Adrenal gland (tissue), 12 donors: ENCODE measurements around the gene MED1. TPM values are rescaled to one million over a fixed set of nuclear protein-coding genes. Genes with fewer than 3 reads are reported as not detected.
"Not testable (repeated sequence)": the region's sequence is repeated elsewhere in the genome, so short reads cannot be mapped to it uniquely, and the experiment has no call there.

Experiments
- DNase-seq, 7 donors: peaks; one replicate each; pipeline ENCODE4 v3.0.0-alpha.2; 2019 to 2020
- H3K27ac ChIP-seq, 5 donors: fragments of 200-600 bp; sonication (generic) in 4 of 5; 1 replicate in 3 of 5; 2 replicates in 2 of 5; pipeline versions ENCODE4 v1.5.1 to v1.8.0; 2016 to 2020; ENCODE audit warnings: mild to moderate bottlenecking in 1 of 5
- H3K27me3 ChIP-seq: fragments of 200-600 bp; 2 replicates; pipeline ENCODE4 v1.8.0; 2021
- H3K36me3 ChIP-seq, 2 donors: fragments of 200-600 bp; replicated peaks in 1 of 2; 1 replicate in 1 of 2; 2 replicates in 1 of 2; pipeline versions ENCODE4 v1.5.1 to v1.8.0; 2018 to 2022
- H3K4me1 ChIP-seq, 2 donors: fragments of 200-600 bp; replicated peaks in 1 of 2; 1 replicate in 1 of 2; 2 replicates in 1 of 2; pipeline versions ENCODE4 v1.5.1 to v1.8.0; 2018 to 2021
- H3K4me3 ChIP-seq, 4 donors: fragments of 200-600 bp; sonication (generic) in 3 of 4; one replicate each; pipeline ENCODE4 v1.5.1; 2016 to 2018
- H3K9me3 ChIP-seq, 3 donors: fragments of 200-600 bp; sonication (generic) in 1 of 3; replicated peaks in 1 of 3; 1 replicate in 2 of 3; 2 replicates in 1 of 3; pipeline versions ENCODE4 v1.5.1 to v1.8.0; 2016 to 2021
- CTCF ChIP-seq, 6 experiments: fragments of 450-650 bp in 4 of 6; fragments of 200-600 bp in 2 of 6; sonication (generic) in 1 of 6; IDR thresholded peaks; 1 replicate in 5 of 6; 2 replicates in 1 of 6; pipeline versions ENCODE4 v1.5.1 to v1.8.0; 2016 to 2021; ENCODE audit warnings: antibody characterized with exemption in 6 of 6, mild to moderate bottlenecking in 2 of 6, moderate library complexity in 1 of 6
- POLR2A ChIP-seq, 2 donors: fragments of 450-650 bp; IDR thresholded peaks; one replicate each; pipeline ENCODE4 v1.6.1; 2017; ENCODE audit warnings: antibody characterized with exemption in 2 of 2, mild to moderate bottlenecking in 2 of 2, moderate library complexity in 1 of 2
- WGBS, 4 donors: extraction: QIAGEN DNeasy Blood & Tissue Kit in 2 of 4; methylation state at CpG; one replicate each; pipeline versions ENCODE4 v1.1.5 to v1.1.7; 2013 to 2017; 5-methylcytosine and 5-hydroxymethylcytosine counted together
- intact Hi-C, 2 donors: fragments of 100-400 bp; cut with DNase I; formaldehyde crosslinking; loops; one replicate each; pipeline versions ENCODE4 v1.14.1 to v1.15.0; 2022 to 2023
- polyA plus RNA-seq, 3 donors: library from polyadenylated mRNA; stranded (reverse); fragments of 200-250 nt in 2 of 3; fragments of 350-450 nt in 1 of 3; fragmentation: Illumina TruSeq in 1 of 3; extraction: RNeasy Lipid Tissue Mini Kit (QIAGEN cat#74804) in 1 of 3; gene quantifications; one replicate each; pipeline ENCODE4 v1.2.3, GENCODE V29; 2013 to 2014
- total RNA-seq, 9 donors: library from RNA; depleted of rRNA in 4 of 9; stranded (reverse); fragments of >200 nt in 4 of 9; fragments of 120-200 nt in 1 of 9; fragmentation: NEBNext Ultra II Directional in 1 of 9; extraction: Animal tissue kit (Norgen Biotek cat#: 25700) in 1 of 9; gene quantifications; one replicate each; pipeline versions ENCODE4 v1.1.0 to v1.2.4, GENCODE V29; 2013 to 2023
- donor health status: healthy with polysubstance abuse.
- donor health status: Bipolar disorder and iron deficiency.
- donor health status: DM: yes; HTN: yes; CAD: no.
- donor health status: DM: no; HTN: no; CAD: no.
- donor health status: DM: no; HTN: no; CAD: no.
- donor health status: DM: yes; HTN: yes; CAD: no.

Gene MED1
- total and polyA plus RNA-seq, 12 donors: 3.5 to 29.4 (median 22.0) TPM

DNA sequence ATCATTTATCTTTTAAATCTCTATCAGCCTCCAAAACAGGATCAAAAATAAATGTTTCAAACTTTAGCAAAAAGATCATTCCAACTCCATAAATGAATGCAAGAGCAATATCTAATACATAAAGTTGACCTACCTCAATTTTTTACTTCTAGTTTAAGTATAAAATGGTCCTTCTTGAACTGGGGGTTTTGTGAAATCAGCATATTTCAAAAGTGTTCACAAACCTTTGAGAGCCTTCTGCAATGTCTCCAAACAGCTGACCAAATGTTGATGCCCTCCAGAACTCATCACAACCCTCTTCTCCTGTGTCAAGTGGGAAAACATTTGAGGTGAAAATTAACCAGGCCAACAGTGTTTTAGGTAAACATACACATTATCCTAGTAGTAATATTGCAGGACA lies 7.7 kb downstream of the MED1 start:
- TF ChIP-seq CTCF (IDR thresholded peaks at IDR 0.05) (no peak), POLR2A (IDR thresholded peaks at IDR 0.05) (no peak)
- no peaks in the 10 kb centered on the region for H3K4me1 ChIP-seq
- no peaks in the 10 kb centered on the region for H3K27me3 ChIP-seq
- no peak overlapping the region for H3K4me3 ChIP-seq
- intact Hi-C loops: no loop called here
- peaks cover 0 to 94% of the 10 kb centered on the region in 2 donors for H3K36me3 ChIP-seq
- DNase-seq: no peak
- no peak overlapping the region for H3K27ac ChIP-seq
- H3K9me3 ChIP-seq: no peaks in the 10 kb centered on the region

GRCh38 chr17:39439868-39440267 lies 11.2 kb downstream of the MED1 start:
- H3K9me3 ChIP-seq, intact Hi-C loops, DNase-seq, H3K4me3 ChIP-seq, H3K27ac ChIP-seq, H3K27me3 ChIP-seq, H3K4me1 ChIP-seq: not testable (repeated sequence)
- H3K36me3 ChIP-seq: peaks cover 0 to 91% of the 10 kb centered on the region in 2 donors
- 96 to 100% (median 98%) methylated on average over 2 of the region's 2 CpGs for WGBS, 4 donors

DNA sequence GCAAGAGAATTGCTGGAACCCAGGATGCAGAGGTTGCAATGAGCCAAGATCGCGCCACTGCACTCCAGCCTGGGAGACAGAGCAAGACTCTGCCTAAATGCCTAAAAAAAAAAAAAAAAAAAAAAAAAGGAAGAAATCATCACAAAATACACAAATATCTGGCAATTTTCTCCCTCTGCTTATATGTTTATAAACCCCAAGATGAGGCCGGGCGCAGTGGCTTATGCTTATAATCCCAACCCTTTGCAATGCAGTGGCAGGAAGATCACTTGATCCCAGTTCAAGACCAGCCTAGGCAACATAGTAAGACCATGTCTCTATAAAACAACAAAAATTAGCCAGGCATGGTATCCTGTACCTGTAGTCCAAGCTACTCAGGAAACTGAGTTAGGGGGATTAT lies 21.5 kb downstream of the MED1 start:
- H3K27ac ChIP-seq: no peak overlapping the region
- no peaks in the 10 kb centered on the region for H3K27me3 ChIP-seq
- 97 to 100% (median 98%) methylated on average over 4 of the region's 4 CpGs for WGBS, 4 donors
- DNase-seq: no peak
- H3K9me3 ChIP-seq: no peaks in the 10 kb centered on the region
- intact Hi-C loops: no loop called here
- no peak overlapping the region for H3K4me3 ChIP-seq
- no peaks in the 10 kb centered on the region for H3K4me1 ChIP-seq
- H3K36me3 ChIP-seq: peaks cover 0 to 98% of the 10 kb centered on the region in 2 donors
- TF ChIP-seq CTCF (IDR thresholded peaks at IDR 0.05) (no peak), POLR2A (IDR thresholded peaks at IDR 0.05) (no peak)

GRCh38 chr17:39416141-39416540 lies 34.9 kb downstream of the MED1 start:
- WGBS, 4 donors: 84 to 96% (median 90%) methylated on average over 1 of the region's 1 CpG
- no peaks in the 10 kb centered on the region for H3K27me3 ChIP-seq
- TF ChIP-seq POLR2A (IDR thresholded peaks at IDR 0.05): no peak
- TF ChIP-seq CTCF (IDR thresholded peaks at IDR 0.05): no peak
- DNase-seq: no peak
- intact Hi-C loops: loop anchor here in 1 of 2 donors (10.0 kb wide), 1 partner anchor 99 kb away; no protein-coding TSS in a partner anchor
- H3K4me1 ChIP-seq: no peaks in the 10 kb centered on the region
- no peak overlapping the region for H3K27ac ChIP-seq
- H3K9me3 ChIP-seq: no peaks in the 10 kb centered on the region
- H3K36me3 ChIP-seq: peaks cover 0 to 97% of the 10 kb centered on the region in 2 donors
- no peak overlapping the region for H3K4me3 ChIP-seq

DNA sequence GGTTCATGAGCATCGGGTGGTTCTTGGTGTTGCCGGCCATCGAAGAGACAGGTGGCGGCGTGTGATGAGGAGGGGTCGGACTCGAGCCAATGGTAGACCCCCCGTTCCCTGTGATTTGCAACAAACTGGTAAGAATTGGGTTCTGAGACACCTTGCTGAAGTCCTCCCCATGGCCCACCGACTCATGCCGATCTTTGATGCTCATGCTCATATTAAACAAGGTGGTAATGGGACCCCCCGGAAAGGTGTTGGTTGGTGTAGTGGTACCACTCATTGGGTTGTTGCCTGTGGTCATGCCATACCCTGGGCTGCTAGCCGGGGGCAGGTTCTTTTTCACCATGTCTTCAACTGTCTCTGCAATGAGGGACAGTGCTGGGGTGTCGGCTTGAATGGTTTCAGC lies 40.8 kb downstream of the MED1 start:
- Histone ChIP-seq H3K4me3 (no peak overlapping the region), H3K9me3 (no peaks in the 10 kb centered on the region), H3K4me1 (no peaks in the 10 kb centered on the region), H3K27me3 (no peaks in the 10 kb centered on the region), H3K36me3 (peaks cover 0 to 86% of the 10 kb centered on the region in 2 donors), H3K27ac (no peak overlapping the region)
- WGBS, 4 donors: 94 to 97% (median 95%) methylated on average over 13 of the region's 13 CpGs
- DNase-seq: peak in 1 of 7 donors; percentile 47
- intact Hi-C loops: loop anchor here in 1 of 2 donors (10.0 kb wide), 1 partner anchor 105 kb away; no protein-coding TSS in a partner anchor
- no peak for TF ChIP-seq CTCF (IDR thresholded peaks at IDR 0.05)
- TF ChIP-seq POLR2A (IDR thresholded peaks at IDR 0.05): no peak
